MCF 10A (cell line): Measurements from ENCODE around the gene AGPAT4. TPM values are rescaled to one million over a fixed set of nuclear protein-coding genes. Genes with fewer than 3 reads are reported as not detected.

Experiments used
- Bru-seq: library from RNA; stranded (reverse); fragments of 400-500 nt; gene quantifications from one replicate; lab custom pipeline; 2021; lab: Mats Ljungman, UMichigan
- BruChase-seq, 2 experiments: library from RNA; stranded (reverse); fragments of 400-500 nt; gene quantifications; one replicate each; lab custom pipeline; 2021; lab: Mats Ljungman, UMichigan
- BruUV-seq: library from RNA; stranded (reverse); fragments of 400-500 nt; replicated peaks from 2 replicates; lab custom pipeline; 2021; lab: Mats Ljungman, UMichigan
- CTCF ChIA-PET: fragments of 300-600 bp; sonication (Branson Sonifier 250); formaldehyde crosslinking; extraction: SDS; loops from one replicate; lab custom pipeline; 2021; ENCODE audit warnings: antibody characterized with exemption, inconsistent platforms; lab: Yijun Ruan, JAX
- POLR2A ChIA-PET: fragments of 300-600, 350-650 bp; sonication (Branson Sonifier 250); formaldehyde crosslinking; extraction: SDS; loops from one replicate; lab custom pipeline; 2020; ENCODE audit warnings: antibody characterized with exemption, inconsistent platforms; lab: Yijun Ruan, JAX
- DNase-seq: peaks from one replicate; pipeline ENCODE4 v3.0.0-alpha.2; 2018; ENCODE audit not compliant: unreplicated experiment
- H3K27ac Mint-ChIP-seq: one replicate; pipeline ENCODE4 v1.8.0; 2022; ENCODE audit warnings: mild to moderate bottlenecking, low read depth, mixed read lengths; ENCODE audit not compliant: unreplicated experiment
- H3K27me3 Mint-ChIP-seq: one replicate; pipeline ENCODE4 v1.8.0; 2022; ENCODE audit warnings: mixed read lengths; ENCODE audit not compliant: insufficient read depth, unreplicated experiment
- H3K36me3 Mint-ChIP-seq: one replicate; pipeline ENCODE4 v1.8.0; 2022; ENCODE audit warnings: mild to moderate bottlenecking, moderate library complexity, mixed read lengths; ENCODE audit not compliant: insufficient read depth, unreplicated experiment
- H3K4me1 Mint-ChIP-seq: one replicate; pipeline ENCODE4 v1.8.0; 2022; ENCODE audit warnings: mixed read lengths; ENCODE audit not compliant: insufficient read depth, unreplicated experiment
- H3K4me3 Mint-ChIP-seq: one replicate; pipeline ENCODE4 v1.8.0; 2022; ENCODE audit warnings: mild to moderate bottlenecking, moderate library complexity, mixed read lengths; ENCODE audit not compliant: unreplicated experiment
- H3K9me3 Mint-ChIP-seq: one replicate; pipeline ENCODE4 v1.8.0; 2022; ENCODE audit warnings: mixed read lengths; ENCODE audit not compliant: unreplicated experiment
- intact Hi-C: fragments of 100-400 bp; cut with micrococcal nuclease; formaldehyde crosslinking; loops from 2 replicates; pipeline ENCODE4 v1.14.1; 2022
- long read RNA-seq: library from polyadenylated mRNA; stranded (forward); transcript quantifications from one replicate; pipeline ENCODE4 v2.0.0, GENCODE V29; 2022
- total RNA-seq: library from RNA; stranded (reverse); gene quantifications from 2 replicates; pipeline ENCODE4 v1.2.3, GENCODE V29; 2022
- TF ChIP-seq, protein P1 (sequence below): fragments of 200-600 bp; IDR thresholded peaks from one replicate; pipeline ENCODE4 v1.8.0; 2022; ENCODE audit warnings: antibody characterized with exemption, mild to moderate bottlenecking; ENCODE audit not compliant: unreplicated experiment

Gene AGPAT4, protein sequence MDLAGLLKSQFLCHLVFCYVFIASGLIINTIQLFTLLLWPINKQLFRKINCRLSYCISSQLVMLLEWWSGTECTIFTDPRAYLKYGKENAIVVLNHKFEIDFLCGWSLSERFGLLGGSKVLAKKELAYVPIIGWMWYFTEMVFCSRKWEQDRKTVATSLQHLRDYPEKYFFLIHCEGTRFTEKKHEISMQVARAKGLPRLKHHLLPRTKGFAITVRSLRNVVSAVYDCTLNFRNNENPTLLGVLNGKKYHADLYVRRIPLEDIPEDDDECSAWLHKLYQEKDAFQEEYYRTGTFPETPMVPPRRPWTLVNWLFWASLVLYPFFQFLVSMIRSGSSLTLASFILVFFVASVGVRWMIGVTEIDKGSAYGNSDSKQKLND
- total RNA-seq (5.6 and 7.3 TPM in 2 replicates), Bru-seq, nascent RNA (percentile 63 among the genes with signal in this experiment), BruChase-seq, experiment 1, labeled RNA remaining after a 6-hour chase (percentile 51 among the genes with signal in this experiment), BruChase-seq, experiment 2, labeled RNA remaining after a 2-hour chase (percentile 57 among the genes with signal in this experiment)
- long read RNA-seq, full-length matches to known transcripts, result 1 of 6 reads
- long read RNA-seq, partial matches to known transcripts, result 3 of 6 reads
- long read RNA-seq, other reads (novel, unspliced or antisense), result 2 of 6 reads

DNA sequence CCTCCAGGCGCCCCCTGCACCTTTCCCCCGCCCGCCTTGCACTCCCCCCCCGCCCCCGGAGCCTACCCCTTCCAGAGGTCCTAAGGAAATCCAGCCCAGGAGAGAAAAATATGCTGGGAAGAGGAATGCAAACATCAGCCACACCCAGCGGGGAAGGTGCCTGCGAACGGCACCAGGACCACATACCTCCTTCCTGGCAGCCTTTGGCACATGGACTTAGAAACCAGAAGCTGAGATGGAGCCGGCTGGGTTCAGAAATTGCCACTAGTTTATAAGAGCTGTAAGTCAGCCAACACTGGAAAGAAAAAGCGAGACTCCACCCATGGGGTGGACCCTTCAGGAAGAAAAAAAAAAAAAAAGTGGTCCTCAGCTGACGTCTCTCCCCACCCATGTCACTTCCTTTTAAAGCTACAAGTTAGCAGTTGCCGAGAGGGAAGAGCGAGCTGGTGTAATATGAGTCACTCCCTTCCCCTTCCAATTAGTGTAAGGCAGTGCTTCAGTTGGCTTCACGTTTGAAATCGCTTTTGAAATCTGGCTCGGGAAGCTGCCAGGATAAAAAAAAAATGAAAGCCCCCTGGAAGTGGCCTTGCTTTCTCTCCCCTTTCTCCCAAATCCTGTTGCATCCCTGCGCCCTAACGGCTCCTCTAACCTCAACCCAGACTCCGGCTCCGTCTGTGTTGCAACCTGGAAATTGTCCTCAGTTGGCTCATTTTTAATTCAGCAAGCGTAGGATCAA lies at the start of gene AGPAT4:
Gene AGPAT4 (minus strand): TSS at position 310 of the 736 bp plus-strand sequence. CDS start 41,848 bp downstream, outside the sequence.
- no TSS peak for BruUV-seq
- H3K9me3 Mint-ChIP-seq, result peaks cover 7% of the 10 kb centered on the region
- TF ChIP-seq, protein P1, sequence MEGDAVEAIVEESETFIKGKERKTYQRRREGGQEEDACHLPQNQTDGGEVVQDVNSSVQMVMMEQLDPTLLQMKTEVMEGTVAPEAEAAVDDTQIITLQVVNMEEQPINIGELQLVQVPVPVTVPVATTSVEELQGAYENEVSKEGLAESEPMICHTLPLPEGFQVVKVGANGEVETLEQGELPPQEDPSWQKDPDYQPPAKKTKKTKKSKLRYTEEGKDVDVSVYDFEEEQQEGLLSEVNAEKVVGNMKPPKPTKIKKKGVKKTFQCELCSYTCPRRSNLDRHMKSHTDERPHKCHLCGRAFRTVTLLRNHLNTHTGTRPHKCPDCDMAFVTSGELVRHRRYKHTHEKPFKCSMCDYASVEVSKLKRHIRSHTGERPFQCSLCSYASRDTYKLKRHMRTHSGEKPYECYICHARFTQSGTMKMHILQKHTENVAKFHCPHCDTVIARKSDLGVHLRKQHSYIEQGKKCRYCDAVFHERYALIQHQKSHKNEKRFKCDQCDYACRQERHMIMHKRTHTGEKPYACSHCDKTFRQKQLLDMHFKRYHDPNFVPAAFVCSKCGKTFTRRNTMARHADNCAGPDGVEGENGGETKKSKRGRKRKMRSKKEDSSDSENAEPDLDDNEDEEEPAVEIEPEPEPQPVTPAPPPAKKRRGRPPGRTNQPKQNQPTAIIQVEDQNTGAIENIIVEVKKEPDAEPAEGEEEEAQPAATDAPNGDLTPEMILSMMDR, result no peak
- H3K36me3 Mint-ChIP-seq, result no peaks in the 10 kb centered on the region
- H3K4me1 Mint-ChIP-seq, result peaks cover 15% of the 10 kb centered on the region
- peak within 1 kb of the TSS; percentile 98 for H3K27ac Mint-ChIP-seq
- ChIA-PET CTCF (interaction anchor here (0.9 to 1.6 kb wide), 3 partner anchors 9 to 344 kb away, joined by 3 to 12 read pairs (median 5); no protein-coding TSS in a partner anchor), POLR2A (interaction anchor here (0.7 to 1.3 kb wide), 9 partner anchors 11 to 344 kb away, joined by 3 to 4 read pairs (median 3); no protein-coding TSS in a partner anchor)
- DNase-seq, result peak; percentile 97
- intact Hi-C loops, result loop anchor here (1.0 to 2.0 kb wide), 2 partner anchors 95 to 105 kb away; no protein-coding TSS in a partner anchor
- peak within 1 kb of the TSS; percentile 80 for H3K4me3 Mint-ChIP-seq
- H3K27me3 Mint-ChIP-seq, result no peaks in the 10 kb centered on the region

DNA sequence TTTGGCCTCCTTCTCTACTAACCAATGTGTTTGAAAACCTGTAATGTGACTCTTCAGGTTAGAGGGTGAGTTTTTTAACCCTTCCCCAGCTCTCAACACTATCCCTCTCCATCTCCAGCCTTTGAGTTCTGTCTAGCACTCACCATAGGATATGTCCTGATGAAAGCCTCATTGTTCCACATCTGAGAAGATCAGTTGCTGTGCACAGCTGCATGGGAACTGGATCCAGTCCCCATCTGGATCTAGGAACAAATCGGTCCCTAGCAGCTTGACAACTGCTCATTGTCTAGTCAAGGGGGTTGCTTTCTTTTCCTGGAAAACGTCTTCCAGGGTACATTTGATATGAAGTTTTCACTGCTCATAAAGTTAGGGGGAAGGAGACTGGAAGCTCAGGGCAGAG lies 45.4 kb upstream of the AGPAT4 start:
- H3K4me1 Mint-ChIP-seq, result no peaks in the 10 kb centered on the region
- DNase-seq, result no peak
- POLR2A ChIA-PET, result no interaction called here
- H3K27me3 Mint-ChIP-seq, result no peaks in the 10 kb centered on the region
- no peak overlapping the region for H3K4me3 Mint-ChIP-seq
- no TSS peak for BruUV-seq
- TF ChIP-seq, protein P1, result no peak
- H3K36me3 Mint-ChIP-seq, result peaks cover 6% of the 10 kb centered on the region
- CTCF ChIA-PET, result no interaction called here
- intact Hi-C loops, result no loop called here
- no peak overlapping the region for H3K27ac Mint-ChIP-seq
- peaks cover 10% of the 10 kb centered on the region for H3K9me3 Mint-ChIP-seq

DNA sequence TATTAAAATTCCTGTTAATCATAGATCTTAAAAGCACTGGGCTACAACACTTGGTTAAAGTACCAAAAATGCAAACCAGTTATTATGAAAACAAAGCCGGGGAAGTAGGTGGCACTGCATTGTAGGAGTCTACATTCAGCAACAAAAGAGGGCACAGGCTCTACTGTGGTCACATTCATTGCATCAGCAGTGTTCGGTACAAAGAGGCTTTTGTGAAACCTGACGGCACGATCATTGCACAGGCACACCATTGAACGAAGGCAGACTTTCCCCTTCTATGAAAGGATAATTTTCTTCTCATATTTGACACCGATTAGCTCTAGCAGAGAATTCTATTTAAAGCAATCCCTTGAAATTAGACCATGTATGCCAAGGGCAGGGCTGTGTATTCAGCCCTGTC lies 44.6 kb upstream of the AGPAT4 start:
- H3K27ac Mint-ChIP-seq, result no peak overlapping the region
- CTCF ChIA-PET, result no interaction called here
- H3K36me3 Mint-ChIP-seq, result peaks cover 6% of the 10 kb centered on the region
- POLR2A ChIA-PET, result no interaction called here
- no peaks in the 10 kb centered on the region for H3K27me3 Mint-ChIP-seq
- peaks cover 14% of the 10 kb centered on the region for H3K9me3 Mint-ChIP-seq
- no peaks in the 10 kb centered on the region for H3K4me1 Mint-ChIP-seq
- DNase-seq, result no peak
- TF ChIP-seq, protein P1, result no peak
- intact Hi-C loops, result no loop called here
- no TSS peak for BruUV-seq
- H3K4me3 Mint-ChIP-seq, result no peak overlapping the region
